OCI-LY7 (cell line): Measurements from ENCODE around the gene LRRC34. TPM values are rescaled to one million over a fixed set of nuclear protein-coding genes. Genes with fewer than 3 reads are reported as not detected.

Source experiments
- BruUV-seq: library from RNA; stranded (reverse); fragments of 400-500 nt; replicated peaks from 2 replicates; lab custom pipeline; 2021; lab: Mats Ljungman, UMichigan
- CTCF ChIA-PET: fragments of 300-600 bp; sonication (Branson Sonifier 250); formaldehyde crosslinking; loops from one replicate; lab custom pipeline; 2022; ENCODE audit warnings: antibody characterized with exemption; ENCODE audit not compliant: unreplicated experiment; lab: Charles Lee
- POLR2A ChIA-PET: fragments of 300-600 bp; sonication (Branson Sonifier 250); formaldehyde crosslinking; loops from one replicate; lab custom pipeline; 2022; ENCODE audit warnings: antibody characterized with exemption; lab: Charles Lee
- DNase-seq: peaks from one replicate; pipeline ENCODE4 v3.0.0-alpha.2; 2015; ENCODE audit warnings: low spot score
- H2AFZ ChIP-seq: fragments of 200-600 bp; sonication (generic), shearing (Covaris generic); 2 replicates; pipeline ENCODE4 v1.6.1; 2014; ENCODE audit warnings: mild to moderate bottlenecking, antibody characterized with exemption, low read length, moderate library complexity
- H3K27ac ChIP-seq: fragments of 200-600 bp; sonication (generic); 2 replicates; pipeline ENCODE4 v1.5.1; 2014; ENCODE audit warnings: mixed run types, low read depth, mild to moderate bottlenecking, moderate library complexity, low read length, inconsistent platforms; ENCODE audit not compliant: poor library complexity, severe bottlenecking
- H3K36me3 ChIP-seq: fragments of 200-600 bp; sonication (generic); 2 replicates; pipeline ENCODE4 v1.6.1; 2014; ENCODE audit warnings: mild to moderate bottlenecking, antibody characterized with exemption, low read length, moderate library complexity, mixed read lengths; ENCODE audit not compliant: insufficient read depth
- H3K4me1 ChIP-seq: fragments of 200-600 bp; sonication (generic); 2 replicates; pipeline ENCODE4 v1.5.1; 2014; ENCODE audit warnings: mild to moderate bottlenecking, low read length; ENCODE audit not compliant: insufficient read depth, poor library complexity, severe bottlenecking
- H3K4me2 ChIP-seq: fragments of 200-600 bp; sonication (generic); 2 replicates; pipeline ENCODE4 v1.6.1; 2014; ENCODE audit warnings: mild to moderate bottlenecking, low read length
- H3K4me3 ChIP-seq: fragments of 200-600 bp; sonication (generic); 2 replicates; pipeline ENCODE4 v1.5.1; 2014; ENCODE audit warnings: mild to moderate bottlenecking, low read depth, low read length; ENCODE audit not compliant: poor library complexity, severe bottlenecking
- H3K79me2 ChIP-seq: fragments of 200-600 bp; sonication (generic); 2 replicates; pipeline ENCODE4 v1.6.1; 2016; ENCODE audit warnings: low read depth, mild to moderate bottlenecking, low read length, moderate library complexity, mixed read lengths; ENCODE audit not compliant: insufficient read depth
- H3K9me2 ChIP-seq: fragments of 200-600 bp; sonication (generic); 2 replicates; pipeline ENCODE4 v1.6.1; 2016; ENCODE audit warnings: mild to moderate bottlenecking, low read length, mixed read lengths; ENCODE audit not compliant: insufficient read depth
- H3K9me3 ChIP-seq: fragments of 200-600 bp; sonication (generic); 2 replicates; pipeline ENCODE4 v1.6.1; 2014; ENCODE audit warnings: mild to moderate bottlenecking, mixed run types, low read length, mixed read lengths
- H4K20me1 ChIP-seq: fragments of 200-600 bp; sonication (generic); 2 replicates; pipeline ENCODE4 v1.6.1; 2014; ENCODE audit warnings: mild to moderate bottlenecking, antibody characterized with exemption, low read length, moderate library complexity, mixed read lengths; ENCODE audit not compliant: insufficient read depth
- EZH2phosphoT487 ChIP-seq: fragments of 200-600 bp; sonication (generic); IDR thresholded peaks from 2 replicates; pipeline ENCODE4 v1.6.1; 2018; ENCODE audit warnings: low read depth, borderline replicate concordance, mild to moderate bottlenecking, mixed run types, antibody characterized with exemption, low read length, moderate library complexity, mixed read lengths
- intact Hi-C: fragments of 100-400 bp; cut with micrococcal nuclease; formaldehyde crosslinking; loops from one replicate; pipeline ENCODE4 v1.10.0; 2022; ENCODE audit not compliant: unreplicated experiment
- total RNA-seq, 2 experiments: library from RNA; depleted of rRNA in 1 of 2; stranded (reverse); fragments of >200 nt in 1 of 2; shearing (Covaris generic) in 1 of 2; gene quantifications; 2 replicates each; pipeline ENCODE4 v1.2.3, GENCODE V29; 2014 to 2022
- TF ChIP-seq, protein P1 (sequence below): fragments of 200-600 bp; sonication (generic); conservative IDR thresholded peaks from 2 replicates; pipeline ENCODE4 v1.5.1; 2014; ENCODE audit warnings: mild to moderate bottlenecking, antibody characterized with exemption, low read length, moderate library complexity, mixed read lengths

Gene LRRC34
- total RNA-seq, 2 experiments from 2014 or later, result 2.2 to 3.3 TPM

- POLR2A ChIA-PET, result interaction anchor here (0.5 to 2.6 kb wide), 24 partner anchors 9 to 1095 kb away, joined by 3 to 18 read pairs (median 4); no protein-coding TSS in a partner anchor
- H3K4me1 ChIP-seq, result peaks cover 31% of the 10 kb centered on the region
- TF ChIP-seq, protein P1, sequence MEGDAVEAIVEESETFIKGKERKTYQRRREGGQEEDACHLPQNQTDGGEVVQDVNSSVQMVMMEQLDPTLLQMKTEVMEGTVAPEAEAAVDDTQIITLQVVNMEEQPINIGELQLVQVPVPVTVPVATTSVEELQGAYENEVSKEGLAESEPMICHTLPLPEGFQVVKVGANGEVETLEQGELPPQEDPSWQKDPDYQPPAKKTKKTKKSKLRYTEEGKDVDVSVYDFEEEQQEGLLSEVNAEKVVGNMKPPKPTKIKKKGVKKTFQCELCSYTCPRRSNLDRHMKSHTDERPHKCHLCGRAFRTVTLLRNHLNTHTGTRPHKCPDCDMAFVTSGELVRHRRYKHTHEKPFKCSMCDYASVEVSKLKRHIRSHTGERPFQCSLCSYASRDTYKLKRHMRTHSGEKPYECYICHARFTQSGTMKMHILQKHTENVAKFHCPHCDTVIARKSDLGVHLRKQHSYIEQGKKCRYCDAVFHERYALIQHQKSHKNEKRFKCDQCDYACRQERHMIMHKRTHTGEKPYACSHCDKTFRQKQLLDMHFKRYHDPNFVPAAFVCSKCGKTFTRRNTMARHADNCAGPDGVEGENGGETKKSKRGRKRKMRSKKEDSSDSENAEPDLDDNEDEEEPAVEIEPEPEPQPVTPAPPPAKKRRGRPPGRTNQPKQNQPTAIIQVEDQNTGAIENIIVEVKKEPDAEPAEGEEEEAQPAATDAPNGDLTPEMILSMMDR, result peak; percentile 50
- TF ChIP-seq EZH2phosphoT487, result no peak
- peak within 1 kb of the TSS; percentile 76 for H2AFZ ChIP-seq
- BruUV-seq, result TSS peak; percentile 96
- peak within 1 kb of the TSS; percentile 90 for H3K4me2 ChIP-seq
- H3K4me3 ChIP-seq, result peak within 1 kb of the TSS; percentile 84
- H3K9me2 ChIP-seq, result no peaks in the 10 kb centered on the region
- peak within 1 kb of the TSS; percentile 92 for H3K27ac ChIP-seq
- H3K9me3 ChIP-seq, result no peaks in the 10 kb centered on the region
- H4K20me1 ChIP-seq, result no peaks in the 10 kb centered on the region
- peaks cover 39% of the 10 kb centered on the region for H3K79me2 ChIP-seq
- peaks cover 41% of the 10 kb centered on the region for H3K36me3 ChIP-seq
- DNase-seq, result peak; percentile 93
- CTCF ChIA-PET, result no interaction called here
- intact Hi-C loops, result loop anchor here (1.0 to 10.0 kb wide), 7 partner anchors 69 to 1681 kb away; partner anchors contain the start of genes RPL22L1 and SKIL
These were observed 39.5 kb downstream of the LRRC34 start, which contains the start of gene MYNN for GRCh38 chr3:169772897-169773816. Gene MYNN, plus strand, starts transcription at chr3:169773396. Its CDS starts 900 bp downstream, at chr3:169774296.

- ChIA-PET POLR2A (interaction anchor here (0.5 to 2.6 kb wide), 23 partner anchors 8 to 1566 kb away, joined by 3 to 18 read pairs (median 4); no protein-coding TSS in a partner anchor), CTCF (no interaction called here)
- intact Hi-C loops, result loop anchor here (1.0 to 10.0 kb wide), 7 partner anchors 70 to 1680 kb away; partner anchors contain the start of genes RPL22L1 and SKIL
- H3K9me3 ChIP-seq, result no peaks in the 10 kb centered on the region
- peaks cover 31% of the 10 kb centered on the region for H3K4me1 ChIP-seq
- H3K27ac ChIP-seq, result peak overlapping the region; percentile 92
- peak; percentile 82 for DNase-seq
- no peaks in the 10 kb centered on the region for H3K9me2 ChIP-seq
- peak overlapping the region; percentile 76 for H2AFZ ChIP-seq
- no TSS peak for BruUV-seq
- peak overlapping the region; percentile 90 for H3K4me2 ChIP-seq
- H3K79me2 ChIP-seq, result peaks cover 36% of the 10 kb centered on the region
- no peak for TF ChIP-seq EZH2phosphoT487
- TF ChIP-seq, protein P1, result no peak
- peaks cover 34% of the 10 kb centered on the region for H3K36me3 ChIP-seq
- H3K4me3 ChIP-seq, result peak overlapping the region; percentile 84
- H4K20me1 ChIP-seq, result no peaks in the 10 kb centered on the region
These were observed 40.3 kb downstream of the LRRC34 start for GRCh38 chr3:169772305-169772896.
